Fibroblast of skin of abdomen (primary cell): ENCODE results near the gene TOR3A. TPM values are rescaled to one million over a fixed set of nuclear protein-coding genes. Genes with fewer than 3 reads are reported as not detected.
"Not testable (repeated sequence)": the region's sequence is repeated elsewhere in the genome, so short reads cannot be mapped to it uniquely, and the experiment has no call there.

Source experiments
- DNase-seq: peaks from one replicate; pipeline ENCODE4 v3.0.0-alpha.2; 2013
- polyA plus RNA-seq, 2 experiments: library from polyadenylated mRNA; unstranded; fragments of 120-200 nt; gene quantifications; one replicate each; pipeline ENCODE4 v1.2.1, GENCODE V29; 2013; ENCODE audit not compliant: insufficient read length in 2 of 2

The TOR3A gene
- polyA plus RNA-seq (2013, experiment 1 of 2; ENCODE audit: insufficient read length), result 19.1 TPM
- polyA plus RNA-seq (2013, experiment 2 of 2; ENCODE audit: insufficient read length), result 19.7 TPM

GRCh38 chr1:179081687-179082332, at the start of gene TOR3A:
TOR3A (plus strand) TSS chr1:179082070; CDS start chr1:179082129, 59 bp downstream.
- peak; percentile 86 for DNase-seq

- peak; percentile 50 for DNase-seq
These were observed 47.1 kb upstream of the TOR3A start for GRCh38 chr1:179034720-179035119.

GRCh38 chr1:179036844-179037465, 44.9 kb upstream of the TOR3A start:
- peak; percentile 61 for DNase-seq

GRCh38 chr1:179038528-179039281, 43.2 kb upstream of the TOR3A start:
- no peak for DNase-seq

GRCh38 chr1:179039502-179040174, 42.2 kb upstream of the TOR3A start:
- DNase-seq, result not testable (repeated sequence)

GRCh38 chr1:179040175-179040551, 41.7 kb upstream of the TOR3A start:
- not testable (repeated sequence) for DNase-seq

GRCh38 chr1:179042087-179042486, 39.8 kb upstream of the TOR3A start:
- DNase-seq, result no peak

GRCh38 chr1:179042700-179043099, 39.2 kb upstream of the TOR3A start:
- DNase-seq, result no peak

GRCh38 chr1:179043266-179043665, 38.6 kb upstream of the TOR3A start:
- no peak for DNase-seq

GRCh38 chr1:179043907-179044306, 38.0 kb upstream of the TOR3A start:
- DNase-seq, result no peak

- peak; percentile 24 for DNase-seq
These were observed 34.8 kb upstream of the TOR3A start for GRCh38 chr1:179046808-179047635.

- DNase-seq, result peak; percentile 76
These were observed 34.3 kb upstream of the TOR3A start for GRCh38 chr1:179047636-179047997.

- no peak for DNase-seq
These were observed 33.3 kb upstream of the TOR3A start for GRCh38 chr1:179048339-179049124.

GRCh38 chr1:179052776-179053175, 29.1 kb upstream of the TOR3A start:
- no peak for DNase-seq

- DNase-seq, result no peak
These were observed 28.4 kb upstream of the TOR3A start for GRCh38 chr1:179053486-179053885.

GRCh38 chr1:179055937-179056336, 25.9 kb upstream of the TOR3A start:
- peak; percentile 42 for DNase-seq

GRCh38 chr1:179058487-179059483, 23.1 kb upstream of the TOR3A start:
- DNase-seq, result peak; percentile 90

- no peak for DNase-seq
These were observed 20.2 kb upstream of the TOR3A start for GRCh38 chr1:179061360-179062282.

GRCh38 chr1:179066471-179066870, 15.4 kb upstream of the TOR3A start:
- no peak for DNase-seq
